ENCODE measurements around the gene EIF1AD. TPM values are rescaled to one million over a fixed set of nuclear protein-coding genes. Genes with fewer than 3 reads are reported as not detected.

Gene EIF1AD
- total RNA-seq, 1 donor from 2014 or later = 50.7 TPM

Other genes starting within 250 kb of the EIF1AD start
- 20.1 and 21.2 TPM in 2 replicates for gene AP5B1, start 221.2 kb downstream of the EIF1AD start, total RNA-seq
- gene OVOL1, start 215.1 kb downstream of the EIF1AD start, total RNA-seq = 0.09 TPM in 1 of 2 replicates, not detected in the other
- 1.0 and 1.6 TPM in 2 replicates for gene SNX32, start 168.2 kb downstream of the EIF1AD start, total RNA-seq
- gene CFL1, start 144.0 kb downstream of the EIF1AD start, total RNA-seq = 1,805 and 1,835 TPM in 2 replicates
- 94.0 and 101 TPM in 2 replicates for gene MUS81, start 141.7 kb downstream of the EIF1AD start, total RNA-seq
- 5.4 and 7.2 TPM in 2 replicates for gene EFEMP2, start 129.4 kb downstream of the EIF1AD start, total RNA-seq
- 26.4 and 29.3 TPM in 2 replicates for gene CTSW, start 122.3 kb downstream of the EIF1AD start, total RNA-seq
- gene FIBP, start 113.7 kb downstream of the EIF1AD start, total RNA-seq = 82.9 and 84.7 TPM in 2 replicates
- 45.2 and 47.0 TPM in 2 replicates for gene CCDC85B, start 111.5 kb downstream of the EIF1AD start, total RNA-seq
- gene FOSL1, start 101.8 kb downstream of the EIF1AD start, total RNA-seq = 3.7 and 4.5 TPM in 2 replicates
- 21.9 and 24.2 TPM in 2 replicates for gene C11orf68, start 83.1 kb downstream of the EIF1AD start, total RNA-seq
- 131 and 132 TPM in 2 replicates for gene DRAP1, start 82.7 kb downstream of the EIF1AD start, total RNA-seq
- not detected in 2 replicates for gene TSGA10IP, start 56.7 kb downstream of the EIF1AD start, total RNA-seq
- gene SART1, start 40.4 kb downstream of the EIF1AD start, total RNA-seq = 88.8 and 96.5 TPM in 2 replicates
- gene BANF1, start 346 bp upstream of the EIF1AD start, total RNA-seq = 258 and 269 TPM in 2 replicates
- 0.34 TPM in 1 of 2 replicates, not detected in the other for gene CST6, start 9.9 kb upstream of the EIF1AD start, total RNA-seq
- gene CATSPER1, start 24.3 kb upstream of the EIF1AD start, total RNA-seq = 0.32 TPM in 1 of 2 replicates, not detected in the other
- not detected in 2 replicates for gene GAL3ST3, start 47.0 kb upstream of the EIF1AD start, total RNA-seq
- gene SF3B2, start 50.2 kb upstream of the EIF1AD start, total RNA-seq = 226 and 228 TPM in 2 replicates
- gene PACS1, start 68.1 kb upstream of the EIF1AD start, total RNA-seq = 94.5 and 102 TPM in 2 replicates

Measured in T-helper 2 cell treated with Interferon-gamma antibody and Interleukin-4, amounts not matched to agents 100 ng/mL and 5 ng/mL, for 36 hours (primary cell).